NCI-H128 (cell line): ENCODE data around the gene EML2.
"Not testable (repeated sequence)": the region's sequence is repeated elsewhere in the genome, so short reads cannot be mapped to it uniquely, and the experiment has no call there.

Source experiments
- DNase-seq: peaks from one replicate; lab custom pipeline; 2025; ENCODE audit not compliant: unreplicated experiment; lab: John Stamatoyannopoulos, UW

The EML2 gene

GRCh38 chr19:45615795-45616703 is 23.1 kb downstream of the EML2 start:
- no peak for DNase-seq

GRCh38 chr19:45615056-45615455 is 24.1 kb downstream of the EML2 start:
- not testable (repeated sequence) for DNase-seq

GRCh38 chr19:45613926-45614725 is 25.1 kb downstream of the EML2 start:
- no peak for DNase-seq

GRCh38 chr19:45608948-45609347 is 30.2 kb downstream of the EML2 start:
- no peak for DNase-seq

GRCh38 chr19:45607071-45608029 is 31.8 kb downstream of the EML2 start:
- peak; percentile 27 for DNase-seq

GRCh38 chr19:45601524-45602374 is 37.4 kb downstream of the EML2 start, which contains the start of gene GPR4:
TSS of gene GPR4 (minus strand) at chr19:45602212. CDS start at chr19:45591866, 10,346 bp downstream.
- DNase-seq, result no peak

- DNase-seq, result no peak
These were observed 38.1 kb downstream of the EML2 start for GRCh38 chr19:45601115-45601514.

- DNase-seq, result no peak
These were observed 38.8 kb downstream of the EML2 start for GRCh38 chr19:45600340-45600885.

- no peak for DNase-seq
These were observed 39.9 kb downstream of the EML2 start for GRCh38 chr19:45599286-45599685.

- DNase-seq, result no peak
These were observed 40.8 kb downstream of the EML2 start for GRCh38 chr19:45598267-45599001.

GRCh38 chr19:45597425-45598111 is 41.6 kb downstream of the EML2 start:
- no peak for DNase-seq

- no peak for DNase-seq
These were observed 43.4 kb downstream of the EML2 start for GRCh38 chr19:45595814-45596213.

- DNase-seq, result no peak
These were observed 45.7 kb downstream of the EML2 start for GRCh38 chr19:45593520-45593919.

- DNase-seq, result no peak
These were observed 46.8 kb downstream of the EML2 start for GRCh38 chr19:45592366-45592765.

- no peak for DNase-seq
These were observed 47.6 kb downstream of the EML2 start for GRCh38 chr19:45591638-45592005.

GRCh38 chr19:45591004-45591637 is 48.1 kb downstream of the EML2 start:
- no peak for DNase-seq

- DNase-seq, result no peak
These were observed 48.7 kb downstream of the EML2 start for GRCh38 chr19:45590300-45591003.
